Hair follicle dermal papilla cell (primary cell): ENCODE measurements around the gene HSD17B13. TPM values are rescaled to one million over a fixed set of nuclear protein-coding genes. Genes with fewer than 3 reads are reported as not detected.

ENCODE experiments used
- small RNA-seq: library from RNA; depleted of rRNA; stranded (forward); fragments of <200 nt; gene quantifications from one replicate; pipeline ENCODE3, GENCODE V24; 2012
- total RNA-seq: library from RNA; depleted of rRNA; stranded (reverse); fragments of >200 nt; gene quantifications from 2 replicates; pipeline ENCODE4 v1.2.3, GENCODE V29; 2012

HSD17B13 gene, protein sequence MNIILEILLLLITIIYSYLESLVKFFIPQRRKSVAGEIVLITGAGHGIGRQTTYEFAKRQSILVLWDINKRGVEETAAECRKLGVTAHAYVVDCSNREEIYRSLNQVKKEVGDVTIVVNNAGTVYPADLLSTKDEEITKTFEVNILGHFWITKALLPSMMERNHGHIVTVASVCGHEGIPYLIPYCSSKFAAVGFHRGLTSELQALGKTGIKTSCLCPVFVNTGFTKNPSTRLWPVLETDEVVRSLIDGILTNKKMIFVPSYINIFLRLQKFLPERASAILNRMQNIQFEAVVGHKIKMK
- total RNA-seq, result not detected in 2 replicates

DNA sequence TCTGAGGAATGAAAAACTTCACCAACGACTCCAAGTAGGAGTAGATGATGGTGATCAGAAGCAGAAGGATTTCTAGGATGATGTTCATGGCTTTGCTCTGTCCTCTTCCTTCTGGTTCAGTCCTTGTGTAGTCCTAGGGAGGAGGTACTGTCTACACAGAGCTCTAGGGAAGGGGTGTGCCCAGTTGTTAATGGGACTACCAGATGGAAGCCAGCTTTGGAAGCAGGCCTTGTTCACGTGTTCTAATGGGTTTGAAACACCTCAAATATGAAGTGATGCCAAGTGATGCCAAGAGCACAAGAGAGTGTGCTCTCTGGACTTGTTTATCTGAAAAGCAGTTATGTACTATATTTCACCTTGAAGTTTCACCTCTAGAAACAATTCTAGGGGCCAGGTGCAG is at the start of gene HSD17B13:
Gene HSD17B13 (minus strand): TSS at position 129 of the 400 bp plus-strand sequence. CDS start 41 bp downstream, at position 88.

Small RNA genes within 50 kb of the gene (small RNA-seq; reads per million reads assigned to genes)
- not detected for gene MIR5705

Other genes with a start within 250 kb of the HSD17B13 start
- 9.2 and 9.7 TPM in 2 replicates for gene KLHL8, start 102.3 kb downstream of the HSD17B13 start, total RNA-seq
- gene HSD17B11, start 68.3 kb upstream of the HSD17B13 start, total RNA-seq, result 28.7 and 40.6 TPM in 2 replicates
- gene NUDT9, start 99.7 kb upstream of the HSD17B13 start, total RNA-seq, result 7.1 and 8.6 TPM in 2 replicates
- gene SPARCL1, start 206.5 kb upstream of the HSD17B13 start, total RNA-seq, result not detected in 2 replicates